HG03571 (cell line): ENCODE measurements around the gene PLD3.
"Not testable (repeated sequence)": the region's sequence is repeated elsewhere in the genome, so short reads cannot be mapped to it uniquely, and the experiment has no call there.

Experiments used
- ATAC-seq: cut with Tn5 transposase; IDR thresholded peaks from one replicate; pipeline ENCODE4 v1.9.1; 2021; ENCODE audit not compliant: unreplicated experiment

The PLD3 gene

GRCh38 chr19:40362160-40362559 lies 13.7 kb downstream of the PLD3 start:
- no peak for ATAC-seq

GRCh38 chr19:40363069-40363468 lies 14.6 kb downstream of the PLD3 start:
- ATAC-seq: no peak

DNA sequence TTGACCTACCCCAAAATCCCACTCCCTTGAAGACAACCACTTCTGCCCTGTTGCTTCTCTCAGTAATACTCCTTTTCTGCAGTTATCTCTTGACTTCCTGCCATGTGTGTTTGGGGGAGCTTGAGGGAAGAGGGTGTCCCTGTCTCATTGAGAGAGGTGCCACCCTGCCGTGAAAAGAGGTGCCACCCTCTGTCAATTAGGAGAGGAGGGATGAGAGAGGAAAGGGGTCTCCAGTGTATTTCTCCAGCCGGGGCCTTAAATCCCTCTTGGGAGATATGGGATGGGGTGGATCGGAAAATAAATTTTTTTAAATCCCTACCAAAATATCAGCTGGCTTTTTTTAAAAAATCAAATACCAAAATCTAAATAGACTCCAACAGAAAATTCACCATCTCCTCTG lies 16.5 kb downstream of the PLD3 start:
- ATAC-seq: no peak

DNA sequence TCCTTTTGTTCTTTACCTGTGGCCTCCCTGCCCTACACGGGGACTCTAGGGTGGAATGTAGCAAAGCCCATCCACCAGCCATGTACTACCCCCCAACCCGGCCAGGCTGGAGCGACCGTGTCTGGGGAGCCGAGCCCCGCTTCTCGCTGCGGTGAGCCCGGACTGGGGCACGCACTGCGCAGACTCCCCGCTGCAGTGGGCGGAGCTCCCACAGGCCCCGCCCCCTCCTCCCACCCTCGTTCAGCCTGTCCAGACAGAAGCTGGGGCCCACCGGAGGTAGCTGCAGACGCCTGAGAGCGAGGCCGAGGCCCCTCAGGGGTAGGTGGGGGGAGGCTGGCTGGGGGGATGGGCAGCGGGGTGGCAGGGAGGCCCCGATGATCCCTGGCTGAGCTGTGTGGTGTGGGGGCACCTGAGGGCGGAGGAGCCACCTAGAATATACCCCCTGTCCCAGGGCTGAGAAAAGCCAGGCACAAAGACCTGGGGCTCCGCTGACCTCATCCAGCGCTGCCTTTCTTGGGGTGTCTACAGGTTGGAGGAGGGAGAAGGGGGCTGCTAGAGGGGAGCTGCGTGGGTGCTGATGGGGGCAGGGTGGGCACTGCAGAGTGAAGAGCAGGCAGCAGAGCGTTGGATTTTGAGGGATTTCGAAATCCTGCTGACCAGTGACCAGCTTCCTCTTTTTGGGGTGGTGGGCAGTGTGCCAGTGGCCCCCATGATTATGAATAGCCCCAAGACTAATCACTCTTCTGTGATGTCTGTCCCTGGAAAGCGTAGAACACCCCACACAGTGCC lies 17.3 kb downstream of the PLD3 start:
- ATAC-seq: no peak

DNA sequence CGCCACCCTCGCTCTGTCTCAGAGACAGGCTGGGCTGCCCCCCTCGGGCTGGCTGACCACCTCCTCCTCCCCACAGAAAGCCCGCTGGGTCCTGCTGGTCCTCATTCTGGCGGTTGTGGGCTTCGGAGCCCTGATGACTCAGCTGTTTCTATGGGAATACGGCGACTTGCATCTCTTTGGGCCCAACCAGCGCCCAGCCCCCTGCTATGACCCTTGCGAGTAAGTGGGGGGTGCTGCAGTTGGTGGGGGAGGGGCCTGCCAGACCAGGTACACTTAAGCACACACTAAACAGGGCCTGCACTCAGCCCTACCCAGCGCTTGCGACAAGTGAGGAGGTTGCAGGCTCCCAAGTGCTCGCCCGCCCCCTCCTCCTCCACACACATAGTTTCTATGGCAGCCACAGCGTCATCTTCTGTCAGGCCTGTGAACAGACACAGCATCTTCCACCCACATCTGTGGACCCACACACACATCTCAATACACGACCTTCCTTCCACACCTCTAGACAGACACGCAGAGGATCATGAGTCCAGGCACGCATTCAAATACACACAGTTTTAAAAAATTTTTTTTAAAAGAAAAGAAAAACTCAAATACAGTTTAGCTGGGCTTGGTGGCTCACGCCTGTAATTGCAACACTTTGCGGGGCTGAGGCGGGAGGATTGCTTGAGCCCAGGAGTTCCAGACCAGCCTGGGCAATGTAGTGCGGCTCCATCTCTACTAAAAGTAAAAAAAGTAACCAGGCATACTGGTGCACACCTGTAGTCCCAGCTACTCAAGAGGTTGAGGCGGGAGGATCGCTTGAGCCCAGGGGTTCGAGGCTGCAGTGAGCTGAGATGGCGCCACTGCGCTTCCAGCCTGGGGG lies 18.4 kb downstream of the PLD3 start:
- no peak for ATAC-seq

DNA sequence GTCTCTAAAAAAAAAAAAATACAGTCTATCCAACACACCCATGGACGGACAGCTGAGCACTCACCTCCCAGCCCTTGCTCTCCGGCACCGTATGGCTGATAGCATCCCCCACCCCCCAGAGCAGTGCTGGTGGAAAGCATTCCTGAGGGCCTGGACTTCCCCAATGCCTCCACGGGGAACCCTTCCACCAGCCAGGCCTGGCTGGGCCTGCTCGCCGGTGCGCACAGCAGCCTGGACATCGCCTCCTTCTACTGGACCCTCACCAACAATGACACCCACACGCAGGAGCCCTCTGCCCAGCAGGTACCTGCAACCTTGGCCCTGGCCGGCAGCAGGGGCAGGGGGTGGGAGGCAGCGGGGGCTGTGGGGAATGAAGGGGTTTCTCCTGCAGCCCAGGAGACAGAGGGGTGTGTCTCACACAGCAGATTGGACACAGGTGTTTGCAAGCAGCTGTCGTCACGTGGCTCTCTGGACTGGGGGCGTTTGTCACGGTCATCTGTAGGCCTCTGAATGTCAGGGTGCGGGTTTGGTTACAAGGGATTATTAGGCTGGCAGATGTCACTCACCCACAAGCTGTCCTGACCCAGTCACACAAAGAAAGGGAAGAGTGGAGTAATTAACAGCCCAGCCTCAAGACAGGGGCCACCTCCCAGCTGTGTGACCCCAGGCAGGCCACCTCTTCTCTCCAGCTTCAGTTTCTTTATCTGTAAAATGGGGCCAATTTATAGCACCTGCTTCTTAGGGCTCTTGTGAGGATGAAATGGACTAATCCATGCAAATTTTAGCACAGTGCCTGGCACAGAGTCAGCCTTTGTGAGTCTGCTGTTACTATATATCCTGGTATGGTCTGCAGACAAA lies 19.3 kb downstream of the PLD3 start:
- ATAC-seq: no peak

GRCh38 chr19:40369797-40370196 lies 21.3 kb downstream of the PLD3 start:
- ATAC-seq: no peak

GRCh38 chr19:40370253-40370652 lies 21.8 kb downstream of the PLD3 start:
- not testable (repeated sequence) for ATAC-seq

GRCh38 chr19:40370997-40371801 lies 22.7 kb downstream of the PLD3 start:
- no peak for ATAC-seq

DNA sequence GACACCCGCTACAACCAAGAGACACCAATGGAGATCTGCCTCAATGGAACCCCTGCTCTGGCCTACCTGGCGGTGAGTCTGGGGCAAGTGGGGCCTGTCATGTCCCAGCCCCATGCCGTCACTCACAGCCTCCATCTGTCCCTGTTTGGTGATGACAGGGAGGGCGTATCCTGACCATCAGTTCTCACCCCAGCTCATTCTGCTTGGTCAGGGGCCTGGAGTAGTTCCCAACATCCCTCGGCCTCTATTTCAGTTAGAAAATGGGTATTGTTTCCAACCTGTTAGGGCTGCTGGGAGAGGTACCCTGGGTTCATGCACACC lies 23.3 kb downstream of the PLD3 start:
- ATAC-seq: no peak

GRCh38 chr19:40374084-40374483 lies 25.6 kb downstream of the PLD3 start:
- no peak for ATAC-seq

DNA sequence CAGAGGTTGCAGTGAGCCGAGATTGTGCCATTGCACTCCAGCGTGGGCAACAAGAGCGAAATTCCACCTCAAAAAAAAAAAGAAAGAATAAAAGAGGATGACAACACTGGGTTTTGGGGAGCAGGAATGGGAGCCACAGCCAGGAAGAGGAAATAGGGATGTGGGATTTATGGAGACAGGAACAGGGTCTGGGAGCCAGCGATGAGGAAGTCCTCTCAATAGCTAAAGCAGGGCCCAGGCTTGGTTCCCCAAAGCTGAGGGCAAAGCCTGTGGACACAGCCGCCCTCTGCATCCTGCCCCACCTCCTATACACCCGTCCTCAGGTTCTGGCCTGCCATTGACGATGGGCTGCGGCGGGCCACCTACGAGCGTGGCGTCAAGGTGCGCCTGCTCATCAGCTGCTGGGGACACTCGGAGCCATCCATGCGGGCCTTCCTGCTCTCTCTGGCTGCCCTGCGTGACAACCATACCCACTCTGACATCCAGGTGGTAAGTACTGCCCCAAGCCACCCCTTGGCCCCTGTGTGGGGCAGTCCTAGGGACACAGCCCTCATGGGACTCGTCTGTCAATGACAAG lies 27.9 kb downstream of the PLD3 start:
- no peak for ATAC-seq

DNA sequence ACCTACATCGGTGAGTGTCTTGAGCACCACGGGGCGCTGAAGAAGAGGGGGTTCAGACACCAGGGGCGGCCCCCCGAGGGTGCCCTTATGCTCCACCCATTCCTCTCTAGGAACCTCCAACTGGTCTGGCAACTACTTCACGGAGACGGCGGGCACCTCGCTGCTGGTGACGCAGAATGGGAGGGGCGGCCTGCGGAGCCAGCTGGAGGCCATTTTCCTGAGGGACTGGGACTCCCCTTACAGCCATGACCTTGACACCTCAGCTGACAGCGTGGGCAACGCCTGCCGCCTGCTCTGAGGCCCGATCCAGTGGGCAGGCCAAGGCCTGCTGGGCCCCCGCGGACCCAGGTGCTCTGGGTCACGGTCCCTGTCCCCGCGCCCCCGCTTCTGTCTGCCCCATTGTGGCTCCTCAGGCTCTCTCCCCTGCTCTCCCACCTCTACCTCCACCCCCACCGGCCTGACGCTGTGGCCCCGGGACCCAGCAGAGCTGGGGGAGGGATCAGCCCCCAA lies 29.4 kb downstream of the PLD3 start:
- no peak for ATAC-seq

- ATAC-seq: no peak
Measured at GRCh38 chr19:40378509-40378908, 30.0 kb downstream of the PLD3 start.

GRCh38 chr19:40379446-40380198 lies 31.1 kb downstream of the PLD3 start:
- ATAC-seq: no peak

DNA sequence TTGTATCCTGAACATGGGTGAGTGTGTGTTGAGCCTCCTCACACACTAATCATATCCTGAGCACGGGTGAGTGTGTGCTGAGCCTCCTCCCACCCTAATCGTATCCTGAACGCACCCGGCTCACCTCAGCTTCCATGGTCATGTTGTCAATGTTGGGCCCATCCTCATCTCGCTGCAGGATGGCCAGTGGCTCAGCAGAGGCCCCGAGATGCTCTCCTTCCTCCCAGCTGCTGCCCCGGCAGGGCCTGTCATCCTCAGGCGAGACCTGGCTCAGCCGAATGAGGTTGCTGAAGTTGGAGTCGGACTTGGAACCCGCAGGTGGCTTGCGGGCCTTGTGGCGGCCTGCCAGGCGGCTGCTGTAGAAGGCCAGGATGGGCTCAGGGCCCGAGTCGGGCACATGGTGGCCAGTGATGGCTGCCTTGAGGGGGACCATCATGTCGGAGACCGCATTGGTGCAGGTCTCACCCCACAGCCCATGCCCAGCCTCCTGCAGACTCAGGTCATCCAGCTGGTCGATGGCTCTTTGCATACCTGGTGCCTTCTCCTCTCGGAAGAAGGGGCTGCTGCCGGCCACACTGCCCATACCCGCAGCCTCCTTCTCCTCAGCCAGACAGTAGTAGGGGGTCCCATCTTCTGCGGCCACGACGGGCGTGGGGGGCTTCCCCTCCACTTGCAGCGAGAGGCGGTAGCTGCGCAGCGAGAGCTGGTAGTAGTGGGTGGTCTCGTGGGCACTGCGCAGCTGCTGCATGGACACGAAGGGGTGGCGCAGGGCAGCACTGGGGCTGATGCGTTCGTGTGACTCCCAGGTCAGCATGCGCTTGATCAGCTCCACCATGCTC lies 31.9 kb downstream of the PLD3 start:
- ATAC-seq: no peak

GRCh38 chr19:40381321-40381720 lies 32.8 kb downstream of the PLD3 start:
- no peak for ATAC-seq

DNA sequence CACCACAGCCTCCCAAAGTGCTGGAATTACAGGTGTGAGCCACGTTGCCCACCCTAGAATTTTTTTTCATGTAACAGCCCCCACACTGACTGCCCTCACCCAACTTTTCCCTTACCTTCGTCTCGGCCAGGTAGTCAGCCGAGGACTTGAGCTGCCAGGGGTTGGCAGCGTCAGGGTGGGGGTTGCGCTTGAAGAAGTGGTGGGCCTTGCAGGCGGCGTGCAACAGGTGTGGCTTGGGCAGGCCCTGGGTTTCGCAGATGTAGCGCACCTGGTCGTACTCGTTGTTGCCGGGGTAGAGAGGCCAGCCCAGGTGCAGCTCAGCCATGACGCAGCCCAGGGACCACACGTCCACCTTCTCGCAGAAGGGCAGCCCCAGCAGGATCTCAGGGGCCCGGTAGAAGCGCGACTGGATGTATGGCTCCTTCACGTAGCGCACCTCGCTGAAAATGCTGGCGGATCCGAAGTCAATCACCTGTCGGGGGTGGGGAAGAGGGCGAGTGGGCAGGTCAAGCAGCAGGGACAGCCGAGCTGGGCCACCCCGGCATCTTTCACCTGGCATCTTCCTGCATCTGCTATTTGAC lies 35.3 kb downstream of the PLD3 start:
- ATAC-seq: no peak
